A549 (cell line): ENCODE measurements around the gene CTNND2. TPM values are rescaled to one million over a fixed set of nuclear protein-coding genes. Genes with fewer than 3 reads are reported as not detected.

Experiments used
- ATAC-seq, 2 experiments: fragments of 200-7000 bp in 1 of 2; fragments of >200 bp in 1 of 2; cut with Nextera tagmentation in 1 of 2; cut with Tn5 transposase in 1 of 2; 3 replicates each; pipeline versions ENCODE4 v1.8.0 to v1.9.1; 2018 to 2020; ENCODE audit warnings: mild to moderate bottlenecking in 1 of 2, moderate library complexity in 1 of 2
- CTCF ChIA-PET: fragments of 300-600 bp; sonication (Branson Sonifier 250); formaldehyde crosslinking; extraction: SDS; loops from one replicate; lab custom pipeline; 2021; ENCODE audit warnings: antibody characterized with exemption, inconsistent platforms; lab: Yijun Ruan, JAX
- POLR2A ChIA-PET: fragments of 350-600 bp; formaldehyde crosslinking; extraction: SDS; loops from one replicate; lab custom pipeline; 2021; ENCODE audit warnings: antibody characterized with exemption, inconsistent platforms; lab: Yijun Ruan, JAX
- DNase-seq, 2 experiments: peaks; one replicate each; pipeline versions ENCODE4 v3.0.0 to v3.0.0-alpha.2; 2011 to 2016; ENCODE audit warnings: low read depth in 1 of 2, low spot score in 1 of 2
- FAIRE-seq: peaks from 2 replicates; lab custom pipeline; 2011; peaks lifted over from hg19 to GRCh38; lab: Jason Lieb, UNC
- H3K27ac ChIP-seq, 2 experiments: fragments of >200 bp; sonication (Bioruptor Twin); formaldehyde crosslinking; 3 replicates each; pipeline ENCODE4 v1.5.1; 2016 to 2017
- H3K4me1 ChIP-seq: fragments of >200 bp; sonication (Bioruptor Twin); formaldehyde crosslinking; 3 replicates; pipeline ENCODE4 v1.6.1; 2016
- H3K4me2 ChIP-seq: fragments of >200 bp; sonication (Bioruptor Twin); formaldehyde crosslinking; 3 replicates; pipeline ENCODE4 v1.6.1; 2016
- H3K4me3 ChIP-seq: fragments of >200 bp; sonication (Bioruptor Twin); formaldehyde crosslinking; 3 replicates; pipeline ENCODE4 v1.5.1; 2016
- H3K9me3 ChIP-seq: fragments of >200 bp; sonication (Bioruptor Twin); formaldehyde crosslinking; 3 replicates; pipeline ENCODE4 v1.6.1; 2016
- ATOH8 ChIP-seq: fragments of 250-450 bp; sonication (Bioruptor Pico); IDR thresholded peaks from 2 replicates; pipeline ENCODE4 v1.5.0; 2020; ENCODE audit warnings: low read depth, mild to moderate bottlenecking, moderate library complexity
- BHLHE40 ChIP-seq: IDR thresholded peaks from 2 replicates; pipeline ENCODE4 v1.6.1; 2012; ENCODE audit warnings: low read depth, low read length, inconsistent platforms
- CHD2 ChIP-seq: fragments of 150-350 bp; IDR thresholded peaks from 2 replicates; pipeline ENCODE4 v1.6.1; 2014; ENCODE audit warnings: low read length; ENCODE audit not compliant: partially characterized antibody
- EHF ChIP-seq: fragments of 250-450 bp; sonication (Bioruptor Pico); IDR thresholded peaks from 2 replicates; pipeline ENCODE4 v1.5.0; 2020; ENCODE audit warnings: mild to moderate bottlenecking
- EHMT2 ChIP-seq: fragments of 200-600 bp; sonication (generic); IDR thresholded peaks from 2 replicates; pipeline ENCODE4 v1.6.1; 2016; ENCODE audit warnings: antibody characterized with exemption, low read depth, mild to moderate bottlenecking, moderate library complexity
- FOSB ChIP-seq: fragments of 250-450 bp; sonication (Bioruptor Pico); IDR thresholded peaks from 2 replicates; pipeline ENCODE4 v1.5.0; 2020; ENCODE audit warnings: mild to moderate bottlenecking, moderate library complexity
- FOXS1 ChIP-seq: fragments of 250-450 bp; sonication (Bioruptor Pico); IDR thresholded peaks from 2 replicates; pipeline ENCODE4 v1.5.0; 2020; ENCODE audit warnings: mild to moderate bottlenecking, moderate library complexity
- GATA3 ChIP-seq: IDR thresholded peaks from 2 replicates; pipeline ENCODE4 v1.6.1; 2012; ENCODE audit warnings: borderline replicate concordance
- HOXB13 ChIP-seq: fragments of 250-450 bp; sonication (Bioruptor Pico); IDR thresholded peaks from 2 replicates; pipeline ENCODE4 v1.5.0; 2020; ENCODE audit warnings: low read depth, mild to moderate bottlenecking, moderate library complexity
- JUNB ChIP-seq: fragments of >200 bp; sonication (Bioruptor Twin); formaldehyde crosslinking; IDR thresholded peaks from 2 replicates; pipeline ENCODE4 v1.6.1; 2016
- KDM1A ChIP-seq: fragments of 200-600 bp; sonication (generic); IDR thresholded peaks from 2 replicates; pipeline ENCODE4 v1.6.1; 2016; ENCODE audit warnings: low read depth, mild to moderate bottlenecking
- MAX ChIP-seq: IDR thresholded peaks from 2 replicates; pipeline ENCODE4 v1.6.1; 2012
- NFE2L2 ChIP-seq: fragments of 150-350 bp; conservative IDR thresholded peaks from 2 replicates; pipeline ENCODE4 v1.6.1; 2014; ENCODE audit warnings: low read length
- NR3C1 ChIP-seq: fragments of >200 bp; sonication (Bioruptor Twin); formaldehyde crosslinking; IDR thresholded peaks from 3 replicates; pipeline ENCODE4 v1.6.1; 2017
- POLR2A ChIP-seq: IDR thresholded peaks from 2 replicates; pipeline ENCODE4 v1.6.1; 2012; ENCODE audit warnings: mild to moderate bottlenecking, low read length
- RNF2 ChIP-seq: fragments of 200-600 bp; sonication (generic); IDR thresholded peaks from 2 replicates; pipeline ENCODE4 v1.6.1; 2016; ENCODE audit warnings: low read depth, mild to moderate bottlenecking, antibody characterized with exemption, moderate library complexity, borderline replicate concordance
- SREBF2 ChIP-seq: fragments of 450-650 bp; IDR thresholded peaks from 2 replicates; pipeline ENCODE4 v1.6.1; 2014; ENCODE audit warnings: mild to moderate bottlenecking, moderate library complexity
- WGBS: methylation state at CpG from one replicate; pipeline ENCODE4 v1.1.6; 2017; ENCODE audit errors: missing lambda C conversion rate; 5-methylcytosine and 5-hydroxymethylcytosine counted together
- polyA plus RNA-seq, 4 experiments: library from polyadenylated mRNA; depleted of rRNA in 3 of 4; stranded (reverse); fragments of >200 nt; fragmentation: RNase III in 1 of 4; extraction: RNeasy Plus Mini Kit Qiagen cat#74134 plus additional on column Dnase treatment in 1 of 4; gene quantifications; 2 replicates in 3 of 4; 3 replicates in 1 of 4; pipeline ENCODE4 v1.2.3, GENCODE V29; 2011 to 2017
- TF ChIP-seq, protein P1 (sequence below): fragments of >200 bp; sonication (Bioruptor Twin); formaldehyde crosslinking; IDR thresholded peaks from 2 replicates; pipeline ENCODE4 v1.6.1; 2016
- TF ChIP-seq, protein P2 (sequence below): fragments of >200 bp; sonication (Bioruptor Twin); formaldehyde crosslinking; IDR thresholded peaks from 3 replicates; pipeline ENCODE4 v1.5.1; 2016

CTNND2 gene
- polyA plus RNA-seq, 2 of the 4 experiments (the other 2 are of a cell fraction) = not detected

DNA sequence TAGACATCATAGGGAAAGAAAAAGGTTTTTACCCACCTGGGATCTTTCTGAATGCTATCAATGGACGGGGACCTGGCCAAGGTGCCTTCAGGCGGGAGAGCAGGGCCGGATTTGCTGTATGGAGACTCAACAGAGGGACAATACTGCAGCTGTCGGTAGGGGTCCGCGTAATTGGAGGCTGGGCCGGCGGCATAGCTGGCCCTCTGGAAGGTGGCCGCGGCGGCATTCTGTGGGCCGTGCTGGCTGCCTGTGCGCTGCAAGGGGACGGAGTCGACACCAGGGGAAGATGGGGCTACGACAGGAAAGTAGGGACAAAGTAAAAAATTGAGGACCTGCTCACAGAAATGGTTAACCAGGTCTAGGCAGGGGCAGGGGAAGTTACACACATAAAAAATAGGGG lies 557.9 kb downstream of the CTNND2 start:
- no peak for ATAC-seq
- 56% methylated on average over 16 of the region's 16 CpGs for WGBS
- Histone ChIP-seq H3K9me3 (no peaks in the 10 kb centered on the region), H3K4me2 (no peak overlapping the region), H3K4me1 (no peaks in the 10 kb centered on the region), H3K4me3 (no peak overlapping the region), H3K27ac (no peak overlapping the region)
- TF ChIP-seq HOXB13 (CRISPR knock-in tag) = no peak
- TF ChIP-seq SREBF2 = no peak
- TF ChIP-seq MAX = no peak
- TF ChIP-seq EHMT2 = no peak
- TF ChIP-seq RNF2 = no peak
- TF ChIP-seq POLR2A = no peak
- TF ChIP-seq KDM1A = no peak
- no peak for TF ChIP-seq EHF (CRISPR knock-in tag)
- TF ChIP-seq GATA3 = no peak
- TF ChIP-seq NFE2L2 = no peak
- ChIA-PET CTCF (no interaction called here), POLR2A (no interaction called here)
- no peak for FAIRE-seq
- DNase-seq = no peak

GRCh38 chr5:11335881-11336760 lies 568.1 kb downstream of the CTNND2 start:
- CTCF ChIA-PET = no interaction called here
- WGBS = 11% methylated on average over 3 of the region's 3 CpGs
- FAIRE-seq (no peak), ATAC-seq (no peak), DNase-seq (no peak)
- no peak overlapping the region for H3K27ac ChIP-seq
- no peaks in the 10 kb centered on the region for H3K4me1 ChIP-seq
- no peaks in the 10 kb centered on the region for H3K9me3 ChIP-seq
- no peak overlapping the region for H3K4me2 ChIP-seq
- TF ChIP-seq ATOH8 (CRISPR knock-in tag) (no peak), JUNB (no peak), BHLHE40 (no peak), FOSB (CRISPR knock-in tag) (no peak)
- TF ChIP-seq, protein P1, sequence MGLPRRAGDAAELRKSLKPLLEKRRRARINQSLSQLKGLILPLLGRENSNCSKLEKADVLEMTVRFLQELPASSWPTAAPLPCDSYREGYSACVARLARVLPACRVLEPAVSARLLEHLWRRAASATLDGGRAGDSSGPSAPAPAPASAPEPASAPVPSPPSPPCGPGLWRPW = no peak
- no peak overlapping the region for H3K4me3 ChIP-seq
- POLR2A ChIA-PET = no interaction called here

GRCh38 chr5:11334404-11334803 lies 569.8 kb downstream of the CTNND2 start:
- H3K4me1 ChIP-seq = no peaks in the 10 kb centered on the region
- no peak for TF ChIP-seq NR3C1
- TF ChIP-seq, protein P2, sequence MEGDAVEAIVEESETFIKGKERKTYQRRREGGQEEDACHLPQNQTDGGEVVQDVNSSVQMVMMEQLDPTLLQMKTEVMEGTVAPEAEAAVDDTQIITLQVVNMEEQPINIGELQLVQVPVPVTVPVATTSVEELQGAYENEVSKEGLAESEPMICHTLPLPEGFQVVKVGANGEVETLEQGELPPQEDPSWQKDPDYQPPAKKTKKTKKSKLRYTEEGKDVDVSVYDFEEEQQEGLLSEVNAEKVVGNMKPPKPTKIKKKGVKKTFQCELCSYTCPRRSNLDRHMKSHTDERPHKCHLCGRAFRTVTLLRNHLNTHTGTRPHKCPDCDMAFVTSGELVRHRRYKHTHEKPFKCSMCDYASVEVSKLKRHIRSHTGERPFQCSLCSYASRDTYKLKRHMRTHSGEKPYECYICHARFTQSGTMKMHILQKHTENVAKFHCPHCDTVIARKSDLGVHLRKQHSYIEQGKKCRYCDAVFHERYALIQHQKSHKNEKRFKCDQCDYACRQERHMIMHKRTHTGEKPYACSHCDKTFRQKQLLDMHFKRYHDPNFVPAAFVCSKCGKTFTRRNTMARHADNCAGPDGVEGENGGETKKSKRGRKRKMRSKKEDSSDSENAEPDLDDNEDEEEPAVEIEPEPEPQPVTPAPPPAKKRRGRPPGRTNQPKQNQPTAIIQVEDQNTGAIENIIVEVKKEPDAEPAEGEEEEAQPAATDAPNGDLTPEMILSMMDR = peak; percentile 28; the same call in 2 of the 3 replicates
- POLR2A ChIA-PET = no interaction called here
- no peak overlapping the region for H3K4me2 ChIP-seq
- DNase-seq = peak in 1 of 2 experiments; percentile 24
- H3K9me3 ChIP-seq = no peaks in the 10 kb centered on the region
- CTCF ChIA-PET = interaction anchor here (1.3 kb wide), 1 partner anchor 68 kb away, joined by 4 read pairs; no protein-coding TSS in a partner anchor
- 0 out of 6 replicates have a peak, but pooled peaks of 1 of the 2 experiments have one; percentile 43 for ATAC-seq
- no peak for FAIRE-seq
- no peak overlapping the region for H3K27ac ChIP-seq
- no peak overlapping the region for H3K4me3 ChIP-seq
- WGBS = 19% methylated on average over 3 of the region's 3 CpGs

GRCh38 chr5:11329679-11330078 lies 574.6 kb downstream of the CTNND2 start:
- Histone ChIP-seq H3K4me3 (no peak overlapping the region), H3K4me1 (no peaks in the 10 kb centered on the region), H3K4me2 (no peak overlapping the region), H3K27ac (no peak overlapping the region), H3K9me3 (no peaks in the 10 kb centered on the region)
- POLR2A ChIA-PET = no interaction called here
- TF ChIP-seq JUNB = no peak
- no peak for TF ChIP-seq FOXS1 (CRISPR knock-in tag)
- TF ChIP-seq CHD2 = no peak
- no peak for DNase-seq
- WGBS = 22% methylated on average over 5 of the region's 5 CpGs
- FAIRE-seq = no peak
- CTCF ChIA-PET = interaction anchor here (0.7 to 1.6 kb wide), 2 partner anchors 628 to 1050 kb away, joined by 3 read pairs; no protein-coding TSS in a partner anchor
- ATAC-seq = no peak
